Activated CD8-positive, alpha-beta memory T cell treated with anti-CD3 and anti-CD28 coated beads, Interleukin-2, amount 10 ng/mL, durations not matched to agents 7 days and 5 days (primary cell): ENCODE results near the gene SLC16A11. TPM values are rescaled to one million over a fixed set of nuclear protein-coding genes. Genes with fewer than 3 reads are reported as not detected.
"Not testable (repeated sequence)": the region's sequence is repeated elsewhere in the genome, so short reads cannot be mapped to it uniquely, and the experiment has no call there.

ENCODE experiments used
- ATAC-seq: fragments of 150-1000 bp; cut with Tn5 transposase; one replicate; pipeline ENCODE4 v1.10.0; 2021; ENCODE audit warnings: moderate library complexity
- CTCF ChIA-PET: fragments of 350-600 bp; sonication (Branson Sonifier 250); formaldehyde crosslinking; loops from one replicate; lab custom pipeline; 2021; ENCODE audit warnings: antibody characterized with exemption; lab: Charles Lee
- DNase-seq: peaks from one replicate; pipeline ENCODE4 v3.0.0-alpha.2; 2020
- H3K27ac Mint-ChIP-seq: one replicate; pipeline ENCODE4 v1.8.0; 2021; ENCODE audit warnings: mild to moderate bottlenecking, mixed read lengths
- H3K27me3 Mint-ChIP-seq: one replicate; pipeline ENCODE4 v1.8.0; 2021; ENCODE audit warnings: mixed read lengths
- H3K36me3 Mint-ChIP-seq: one replicate; pipeline ENCODE4 v1.8.0; 2021; ENCODE audit warnings: mild to moderate bottlenecking, mixed read lengths
- H3K4me1 Mint-ChIP-seq: one replicate; pipeline ENCODE4 v1.8.0; 2021; ENCODE audit warnings: mixed read lengths
- H3K4me3 Mint-ChIP-seq: one replicate; pipeline ENCODE4 v1.8.0; 2021; ENCODE audit warnings: mild to moderate bottlenecking, moderate library complexity, mixed read lengths
- H3K9me3 Mint-ChIP-seq: one replicate; pipeline ENCODE4 v1.8.0; 2022; ENCODE audit warnings: low read depth, mixed read lengths
- total RNA-seq, 2 experiments: library from RNA; stranded (reverse); gene quantifications; one replicate each; pipeline ENCODE4 v1.2.3, GENCODE V29; 2021

SLC16A11 gene
- 1 to 10 TPM; 1.2 to 1.3 TPM for total RNA-seq

- H3K4me1 Mint-ChIP-seq = peaks cover 49% of the 10 kb centered on the region
- H3K27ac Mint-ChIP-seq = no peak within 1 kb of the TSS
- ATAC-seq = peak; percentile 5
Observed at GRCh38 chr17:7043497-7044198, at the start of gene SLC16A11. TSS of gene SLC16A11 (minus strand) at chr17:7044092. CDS start at chr17:7043513, 579 bp downstream.

GRCh38 chr17:7091311-7092005 is 47.6 kb upstream of the SLC16A11 start:
- H3K4me3 Mint-ChIP-seq, ATAC-seq, H3K9me3 Mint-ChIP-seq, H3K36me3 Mint-ChIP-seq, H3K27ac Mint-ChIP-seq, H3K4me1 Mint-ChIP-seq: not testable (repeated sequence)
- DNase-seq = peak; percentile 45
- peaks cover 35% of the 10 kb centered on the region for H3K27me3 Mint-ChIP-seq
- CTCF ChIA-PET = interaction anchor here (0.7 kb wide), 1 partner anchor 13 kb away, joined by 3 read pairs; no protein-coding TSS in a partner anchor

More at GRCh38 chr17:7043497-7044198, at the start of gene SLC16A11:
- Mint-ChIP-seq H3K27me3 (peaks cover 10% of the 10 kb centered on the region), H3K36me3 (peaks cover 2% of the 10 kb centered on the region), H3K4me3 (peak within 1 kb of the TSS; percentile 70), H3K9me3 (no peaks in the 10 kb centered on the region)
- no peak for DNase-seq
- CTCF ChIA-PET = interaction anchor here (1.3 to 9.9 kb wide), 4 partner anchors 8 to 253 kb away, joined by 3 to 253 read pairs (median 31); partner anchors contain the start of genes ASGR1 and SLC16A13

GRCh38 chr17:7089570-7089969 is 45.7 kb upstream of the SLC16A11 start:
- CTCF ChIA-PET = interaction anchor here (1.0 kb wide), 1 partner anchor 48 kb away, joined by 3 read pairs; no protein-coding TSS in a partner anchor
- not testable (repeated sequence) for DNase-seq, H3K27ac Mint-ChIP-seq, H3K36me3 Mint-ChIP-seq, H3K9me3 Mint-ChIP-seq, H3K4me1 Mint-ChIP-seq, ATAC-seq, H3K4me3 Mint-ChIP-seq
- H3K27me3 Mint-ChIP-seq = peaks cover 29% of the 10 kb centered on the region

- CTCF ChIA-PET, H3K27ac Mint-ChIP-seq, H3K4me3 Mint-ChIP-seq, ATAC-seq, DNase-seq, H3K4me1 Mint-ChIP-seq, H3K36me3 Mint-ChIP-seq, H3K9me3 Mint-ChIP-seq: not testable (repeated sequence)
- peaks cover 39% of the 10 kb centered on the region for H3K27me3 Mint-ChIP-seq
Observed at GRCh38 chr17:7088442-7088841, 44.5 kb upstream of the SLC16A11 start.

- ATAC-seq (no peak), DNase-seq (no peak)
- no peak overlapping the region for H3K27ac Mint-ChIP-seq
- peaks cover 28% of the 10 kb centered on the region for H3K4me1 Mint-ChIP-seq
- H3K27me3 Mint-ChIP-seq = peaks cover 53% of the 10 kb centered on the region
- H3K36me3 Mint-ChIP-seq = no peaks in the 10 kb centered on the region
- no peaks in the 10 kb centered on the region for H3K9me3 Mint-ChIP-seq
- no peak overlapping the region for H3K4me3 Mint-ChIP-seq
- CTCF ChIA-PET = interaction anchor here (2.0 kb wide), 1 partner anchor 49 kb away, joined by 4 read pairs; no protein-coding TSS in a partner anchor
Observed at GRCh38 chr17:7084088-7084487, 40.2 kb upstream of the SLC16A11 start.

- Mint-ChIP-seq H3K27ac (no peak overlapping the region), H3K27me3 (peaks cover 51% of the 10 kb centered on the region), H3K9me3 (no peaks in the 10 kb centered on the region), H3K36me3 (no peaks in the 10 kb centered on the region), H3K4me1 (peaks cover 28% of the 10 kb centered on the region), H3K4me3 (no peak overlapping the region)
- ATAC-seq (no peak), DNase-seq (no peak)
- CTCF ChIA-PET = interaction anchor here (2.0 kb wide), 1 partner anchor 50 kb away, joined by 4 read pairs; no protein-coding TSS in a partner anchor
Observed at GRCh38 chr17:7083592-7083991, 39.7 kb upstream of the SLC16A11 start.

GRCh38 chr17:7081341-7082062 is 37.6 kb upstream of the SLC16A11 start:
- Mint-ChIP-seq H3K27ac (no peak overlapping the region), H3K4me1 (peaks cover 28% of the 10 kb centered on the region), H3K4me3 (no peak overlapping the region), H3K27me3 (peaks cover 42% of the 10 kb centered on the region), H3K9me3 (no peaks in the 10 kb centered on the region), H3K36me3 (no peaks in the 10 kb centered on the region)
- peak; percentile 91 for ATAC-seq
- CTCF ChIA-PET = interaction anchor here (0.7 to 2.0 kb wide), 7 partner anchors 9 to 96 kb away, joined by 3 to 10 read pairs (median 4); no protein-coding TSS in a partner anchor
- DNase-seq = peak; percentile 90

GRCh38 chr17:7080456-7081041 is 36.7 kb upstream of the SLC16A11 start:
- H3K27me3 Mint-ChIP-seq = peaks cover 40% of the 10 kb centered on the region
- H3K4me3 Mint-ChIP-seq = no peak overlapping the region
- H3K36me3 Mint-ChIP-seq = no peaks in the 10 kb centered on the region
- H3K4me1 Mint-ChIP-seq = peaks cover 28% of the 10 kb centered on the region
- no peak for DNase-seq
- no peak for ATAC-seq
- no peak overlapping the region for H3K27ac Mint-ChIP-seq
- no peaks in the 10 kb centered on the region for H3K9me3 Mint-ChIP-seq
- CTCF ChIA-PET = interaction anchor here (1.0 to 2.0 kb wide), 4 partner anchors 29 to 170 kb away, joined by 3 to 10 read pairs (median 4); no protein-coding TSS in a partner anchor

- no peak within 1 kb of the TSS for H3K4me3 Mint-ChIP-seq
- CTCF ChIA-PET = interaction anchor here (1.0 to 1.5 kb wide), 2 partner anchors 34 to 169 kb away, joined by 3 read pairs; no protein-coding TSS in a partner anchor
- H3K36me3 Mint-ChIP-seq = no peaks in the 10 kb centered on the region
- H3K4me1 Mint-ChIP-seq = peaks cover 28% of the 10 kb centered on the region
- DNase-seq (no peak), ATAC-seq (no peak)
- no peaks in the 10 kb centered on the region for H3K9me3 Mint-ChIP-seq
- peaks cover 40% of the 10 kb centered on the region for H3K27me3 Mint-ChIP-seq
- no peak within 1 kb of the TSS for H3K27ac Mint-ChIP-seq
Observed at GRCh38 chr17:7079581-7080455, 35.9 kb upstream of the SLC16A11 start, which contains the start of gene CLEC10A. TSS of gene CLEC10A (minus strand) at chr17:7080251. CDS start at chr17:7078812, 1,439 bp downstream.

- CTCF ChIA-PET = interaction anchor here (0.8 to 1.5 kb wide), 2 partner anchors 12 to 55 kb away, joined by 3 read pairs; no protein-coding TSS in a partner anchor
Observed at GRCh38 chr17:7078711-7079110, 34.8 kb upstream of the SLC16A11 start.

GRCh38 chr17:7077911-7078546 is 34.1 kb upstream of the SLC16A11 start:
- Mint-ChIP-seq H3K4me3 (no peak overlapping the region), H3K27me3 (peaks cover 33% of the 10 kb centered on the region), H3K9me3 (no peaks in the 10 kb centered on the region), H3K4me1 (peaks cover 19% of the 10 kb centered on the region), H3K36me3 (no peaks in the 10 kb centered on the region), H3K27ac (no peak overlapping the region)
- CTCF ChIA-PET = interaction anchor here (0.8 to 1.5 kb wide), 2 partner anchors 13 to 55 kb away, joined by 3 read pairs; no protein-coding TSS in a partner anchor
- DNase-seq = no peak
- ATAC-seq = no peak

More at GRCh38 chr17:7078711-7079110, 34.8 kb upstream of the SLC16A11 start:
- Mint-ChIP-seq H3K9me3 (no peaks in the 10 kb centered on the region), H3K4me3 (no peak overlapping the region), H3K36me3 (no peaks in the 10 kb centered on the region), H3K4me1 (peaks cover 24% of the 10 kb centered on the region), H3K27ac (no peak overlapping the region), H3K27me3 (peaks cover 36% of the 10 kb centered on the region)
- ATAC-seq (no peak), DNase-seq (no peak)
